VCaP (cell line): Measurements from ENCODE around the gene MYO1E.

ENCODE experiments used
- H3K27ac ChIP-seq: fragments of 450-650 bp; 2 replicates; pipeline ENCODE4 v1.5.1; 2017
- CTCF ChIP-seq: fragments of 450-650 bp; conservative IDR thresholded peaks from 2 replicates; pipeline ENCODE4 v1.5.1; 2017; ENCODE audit warnings: mild to moderate bottlenecking, moderate library complexity

Gene MYO1E

GRCh38 chr15:59360305-59360704 lies 12.4 kb downstream of the MYO1E start:
- H3K27ac ChIP-seq, result no peak overlapping the region
- no peak for TF ChIP-seq CTCF

GRCh38 chr15:59355730-59356129 lies 16.9 kb downstream of the MYO1E start:
- no peak for TF ChIP-seq CTCF
- H3K27ac ChIP-seq, result no peak overlapping the region

- H3K27ac ChIP-seq, result no peak overlapping the region
- no peak for TF ChIP-seq CTCF
These were observed 18.1 kb downstream of the MYO1E start for GRCh38 chr15:59354417-59355031.

- no peak overlapping the region for H3K27ac ChIP-seq
- no peak for TF ChIP-seq CTCF
These were observed 18.7 kb downstream of the MYO1E start for GRCh38 chr15:59353994-59354416.

GRCh38 chr15:59352683-59353082 lies 20.0 kb downstream of the MYO1E start:
- TF ChIP-seq CTCF, result no peak
- no peak overlapping the region for H3K27ac ChIP-seq

GRCh38 chr15:59352189-59352588 lies 20.5 kb downstream of the MYO1E start:
- no peak for TF ChIP-seq CTCF
- H3K27ac ChIP-seq, result no peak overlapping the region

- no peak for TF ChIP-seq CTCF
- no peak overlapping the region for H3K27ac ChIP-seq
These were observed 22.3 kb downstream of the MYO1E start for GRCh38 chr15:59350421-59350732.
